Ectodermal cell (in vitro differentiated cells): ENCODE results near the gene RAP1GAP.

Source experiments
- H3K27ac ChIP-seq: 2 replicates; pipeline ENCODE4 v1.7.0; 2013; ENCODE audit warnings: mild to moderate bottlenecking, low read depth, low read length; ENCODE audit not compliant: insufficient read depth, poor library complexity, severe bottlenecking
- H3K27me3 ChIP-seq: 2 replicates; pipeline ENCODE4 v1.7.0; 2013; ENCODE audit warnings: mild to moderate bottlenecking, low read length; ENCODE audit not compliant: insufficient read depth, control insufficient read depth, poor library complexity, severe bottlenecking
- H3K36me3 ChIP-seq: one replicate; pipeline ENCODE4 v1.7.0; 2013; ENCODE audit warnings: low read length; ENCODE audit not compliant: control insufficient read depth, insufficient read depth
- H3K4me1 ChIP-seq: one replicate; pipeline ENCODE4 v1.7.0; 2013; ENCODE audit warnings: low read length; ENCODE audit not compliant: control insufficient read depth, insufficient read depth
- H3K4me3 ChIP-seq: 2 replicates; pipeline ENCODE4 v1.7.0; 2013; ENCODE audit warnings: low read depth, low read length, control low read depth; ENCODE audit not compliant: insufficient read depth
- H3K9me3 ChIP-seq: 2 replicates; pipeline ENCODE4 v1.7.0; 2013; ENCODE audit warnings: mild to moderate bottlenecking, low read length, moderate library complexity; ENCODE audit not compliant: control insufficient read depth
- WGBS, 2 experiments: methylation state at CpG; one replicate each; pipeline ENCODE4 v1.1.7; 2013; ENCODE audit warnings: missing lambda C conversion rate in 2 of 2; 5-methylcytosine and 5-hydroxymethylcytosine counted together

The RAP1GAP gene

DNA sequence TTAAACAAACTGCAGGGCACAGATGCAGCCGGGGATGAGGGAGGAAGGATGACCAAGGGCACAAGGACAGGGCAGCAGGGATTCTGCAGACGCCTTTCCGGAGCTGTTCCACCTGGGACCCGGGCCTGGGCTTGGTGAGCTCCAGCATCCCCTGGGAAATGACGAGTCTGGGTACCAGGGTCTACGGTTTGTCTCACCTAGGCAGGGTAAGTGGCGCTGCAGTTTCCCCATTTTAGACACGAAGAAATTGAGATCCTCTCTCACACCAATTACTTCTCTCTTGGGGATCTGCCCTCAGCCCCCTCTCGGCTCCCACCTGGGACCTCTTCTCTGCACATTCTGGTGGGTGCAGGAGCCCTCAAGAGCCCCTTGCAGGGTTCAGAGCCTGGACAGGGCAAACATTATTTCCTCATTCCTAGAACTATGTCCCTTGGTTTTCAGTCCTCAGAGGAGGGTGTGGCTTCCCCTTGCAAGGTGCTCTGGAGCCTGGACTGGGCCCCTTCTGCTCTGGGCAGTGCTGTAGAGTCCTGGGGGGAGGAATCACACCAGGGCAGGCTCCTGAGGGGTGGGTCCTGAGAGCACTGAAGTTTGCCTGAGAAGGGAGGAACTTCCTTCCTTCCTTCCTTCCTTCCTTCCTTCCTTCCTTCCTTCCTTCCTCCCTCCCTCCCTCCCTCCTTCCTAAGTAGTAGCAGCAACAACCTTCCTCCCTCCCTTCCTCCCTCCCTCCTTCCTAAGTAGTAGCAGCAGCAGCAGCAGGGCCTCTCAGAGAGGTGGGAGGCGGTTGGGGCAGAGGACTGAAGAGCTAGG lies 16.0 kb downstream of the RAP1GAP start:
- H3K36me3 ChIP-seq: no peaks in the 10 kb centered on the region
- no peak overlapping the region for H3K4me3 ChIP-seq
- 73 to 77% methylated on average over 10 of the region's 10 CpGs for WGBS, 2 experiments
- peaks cover 7% of the 10 kb centered on the region for H3K4me1 ChIP-seq
- H3K27me3 ChIP-seq: peaks cover 20% of the 10 kb centered on the region
- no peak overlapping the region for H3K27ac ChIP-seq
- H3K9me3 ChIP-seq: no peaks in the 10 kb centered on the region

DNA sequence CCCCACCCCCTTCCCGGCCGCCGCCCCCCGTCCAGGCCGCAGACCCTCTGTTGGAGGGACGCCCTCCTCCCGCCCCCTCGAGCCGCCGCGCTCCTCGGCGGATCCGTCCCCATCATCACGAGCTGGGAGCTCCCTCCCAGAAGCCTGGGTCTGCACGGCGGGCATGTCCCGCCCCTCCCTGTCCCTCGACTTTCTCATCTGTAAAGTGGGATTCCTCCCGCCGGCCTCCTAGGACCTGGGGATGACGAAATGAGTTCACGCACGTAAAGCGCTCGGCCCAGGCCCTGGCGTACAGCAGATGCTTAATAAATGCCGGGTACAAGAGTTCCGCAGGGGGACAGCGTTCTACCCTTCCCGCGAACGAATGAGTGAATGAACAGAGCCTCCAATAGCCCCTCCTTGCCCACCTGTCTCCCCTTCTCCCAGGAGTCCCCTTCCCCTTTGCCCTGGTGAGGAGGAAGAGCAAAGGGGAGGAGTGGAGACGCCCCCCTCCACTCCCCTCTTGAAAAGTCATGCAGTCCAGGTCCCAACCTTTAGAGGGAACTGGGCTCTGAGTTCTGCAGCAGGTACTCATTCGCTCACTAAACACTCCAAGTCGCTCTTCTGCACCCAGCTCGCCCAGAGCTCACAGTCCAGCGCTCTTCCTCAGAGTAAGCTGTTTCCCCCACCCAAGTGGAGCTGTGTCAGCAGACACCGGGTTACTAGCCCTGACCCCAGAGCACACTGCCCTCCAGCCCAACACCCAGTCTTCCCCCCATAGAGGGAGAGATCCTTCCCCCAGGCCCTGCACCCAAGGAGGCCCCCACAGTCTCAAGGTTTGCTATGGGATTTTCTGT lies 16.8 kb downstream of the RAP1GAP start:
- Histone ChIP-seq H3K4me3 (peak overlapping the region; percentile 18), H3K27ac (no peak overlapping the region), H3K27me3 (peaks cover 20% of the 10 kb centered on the region), H3K9me3 (no peaks in the 10 kb centered on the region), H3K4me1 (peaks cover 7% of the 10 kb centered on the region), H3K36me3 (no peaks in the 10 kb centered on the region)
- 21 to 22% methylated on average over 39 of the region's 39 CpGs for WGBS, 2 experiments

GRCh38 chr1:21651214-21652042 lies 17.7 kb downstream of the RAP1GAP start:
- H3K9me3 ChIP-seq: no peaks in the 10 kb centered on the region
- H3K27ac ChIP-seq: no peak overlapping the region
- H3K36me3 ChIP-seq: no peaks in the 10 kb centered on the region
- H3K4me3 ChIP-seq: peak overlapping the region; percentile 39
- H3K4me1 ChIP-seq: peaks cover 7% of the 10 kb centered on the region
- 9% methylated on average over 80 of the region's 80 CpGs for WGBS, 2 experiments
- H3K27me3 ChIP-seq: peaks cover 20% of the 10 kb centered on the region

DNA sequence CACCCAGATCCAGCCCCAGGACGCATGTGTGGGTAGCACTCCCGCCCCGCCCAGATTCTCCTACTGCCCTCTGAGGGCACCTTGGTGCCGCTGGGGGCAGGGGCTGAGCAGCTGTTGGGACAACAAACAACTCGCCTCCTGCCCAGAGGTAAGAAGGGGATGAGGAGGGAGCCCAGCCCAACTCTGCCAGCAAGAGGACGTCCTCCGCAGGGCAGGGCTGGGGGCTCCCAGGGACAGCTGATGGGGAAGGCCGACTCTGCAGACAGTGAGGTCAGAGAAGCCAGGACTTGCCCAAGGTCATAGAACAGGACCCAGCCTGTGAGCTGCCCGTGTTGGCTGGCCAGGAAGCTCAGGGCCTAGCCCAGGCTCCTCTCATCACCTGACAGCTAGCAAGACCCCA lies 18.8 kb downstream of the RAP1GAP start:
- H3K27ac ChIP-seq: no peak overlapping the region
- H3K27me3 ChIP-seq: peaks cover 20% of the 10 kb centered on the region
- peaks cover 7% of the 10 kb centered on the region for H3K4me1 ChIP-seq
- no peaks in the 10 kb centered on the region for H3K36me3 ChIP-seq
- H3K4me3 ChIP-seq: no peak overlapping the region
- 86 to 89% methylated on average over 9 of the region's 9 CpGs for WGBS, 2 experiments
- no peaks in the 10 kb centered on the region for H3K9me3 ChIP-seq

DNA sequence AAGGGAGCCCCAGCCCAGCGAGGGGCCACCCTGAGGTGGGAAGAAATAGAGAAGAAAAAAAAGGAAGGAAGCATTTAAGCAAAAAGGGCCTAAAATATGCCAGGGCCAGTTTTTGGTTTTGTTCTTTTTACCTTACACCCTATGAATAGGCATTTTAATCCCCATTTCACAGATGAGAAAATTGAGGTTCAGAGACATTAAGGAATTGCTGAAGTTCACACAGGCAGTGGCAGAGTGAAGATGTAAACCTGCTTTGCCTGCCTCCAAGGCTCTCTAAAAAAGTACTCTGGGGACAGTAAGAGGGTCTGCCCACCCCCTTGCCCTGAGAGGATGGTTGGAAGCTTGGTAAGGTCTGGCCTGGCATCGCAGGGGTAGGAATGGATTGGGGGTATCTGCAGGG lies 19.8 kb downstream of the RAP1GAP start:
- 68 to 82% methylated on average over 2 of the region's 2 CpGs for WGBS, 2 experiments
- Histone ChIP-seq H3K27ac (no peak overlapping the region), H3K27me3 (peaks cover 20% of the 10 kb centered on the region), H3K9me3 (no peaks in the 10 kb centered on the region), H3K36me3 (no peaks in the 10 kb centered on the region), H3K4me1 (peaks cover 7% of the 10 kb centered on the region), H3K4me3 (no peak overlapping the region)

DNA sequence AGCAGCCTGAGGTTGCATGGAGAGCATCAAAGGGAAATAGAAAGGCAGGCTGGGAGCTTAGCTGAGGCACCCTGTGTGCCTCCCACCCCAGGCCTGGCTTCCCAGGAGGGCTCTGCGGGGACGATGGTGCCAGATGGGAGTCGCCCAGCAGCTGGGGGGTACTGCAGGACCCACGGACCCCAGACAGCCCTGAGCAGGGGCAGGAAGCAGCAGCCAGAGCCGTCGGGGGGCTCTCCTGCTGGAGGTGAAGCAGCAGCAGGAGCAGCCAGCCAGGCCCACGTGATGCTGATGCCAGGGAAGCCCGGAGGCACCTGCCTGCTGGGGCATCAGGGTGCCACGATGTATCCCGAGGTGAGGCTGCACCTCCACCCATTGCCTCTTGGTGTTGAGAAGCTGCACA lies 20.4 kb downstream of the RAP1GAP start:
- Histone ChIP-seq H3K4me3 (no peak overlapping the region), H3K9me3 (no peaks in the 10 kb centered on the region), H3K27ac (no peak overlapping the region), H3K27me3 (peaks cover 20% of the 10 kb centered on the region), H3K36me3 (no peaks in the 10 kb centered on the region), H3K4me1 (peaks cover 7% of the 10 kb centered on the region)
- WGBS, 2 experiments: 87% methylated on average over 10 of the region's 10 CpGs

GRCh38 chr1:21648352-21648730 lies 20.8 kb downstream of the RAP1GAP start:
- no peaks in the 10 kb centered on the region for H3K36me3 ChIP-seq
- no peaks in the 10 kb centered on the region for H3K9me3 ChIP-seq
- H3K27me3 ChIP-seq: peaks cover 20% of the 10 kb centered on the region
- no peak overlapping the region for H3K4me3 ChIP-seq
- H3K27ac ChIP-seq: no peak overlapping the region
- WGBS, 2 experiments: 68 to 70% methylated on average over 4 of the region's 4 CpGs
- peaks cover 7% of the 10 kb centered on the region for H3K4me1 ChIP-seq

- peaks cover 7% of the 10 kb centered on the region for H3K4me1 ChIP-seq
- 39 to 40% methylated on average over 19 of the region's 19 CpGs for WGBS, 2 experiments
- no peaks in the 10 kb centered on the region for H3K9me3 ChIP-seq
- H3K4me3 ChIP-seq: no peak overlapping the region
- H3K36me3 ChIP-seq: no peaks in the 10 kb centered on the region
- H3K27ac ChIP-seq: no peak overlapping the region
- peaks cover 16% of the 10 kb centered on the region for H3K27me3 ChIP-seq
Measured at GRCh38 chr1:21647431-21648351, 21.5 kb downstream of the RAP1GAP start.

DNA sequence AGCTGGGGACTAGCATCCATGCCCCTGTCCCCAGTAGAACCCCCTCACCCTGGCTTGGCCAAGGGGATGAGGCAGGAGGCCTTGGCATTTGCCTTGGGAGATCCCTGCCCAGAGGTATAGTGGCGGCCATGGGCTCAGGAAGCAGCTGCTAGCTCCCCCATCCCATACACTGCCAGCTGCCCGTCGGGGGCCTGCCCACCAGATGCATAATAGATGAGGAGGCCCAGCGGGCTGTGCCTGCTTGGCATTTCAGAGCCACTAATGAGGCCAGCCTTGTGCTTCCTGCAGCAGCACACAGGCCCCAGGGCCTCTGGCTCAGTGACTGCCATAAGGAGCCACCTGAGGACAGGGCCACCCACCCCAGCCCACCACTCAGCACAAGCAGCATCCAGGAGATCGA lies 23.6 kb downstream of the RAP1GAP start:
- Histone ChIP-seq H3K4me3 (no peak overlapping the region), H3K27me3 (no peaks in the 10 kb centered on the region), H3K9me3 (no peaks in the 10 kb centered on the region), H3K27ac (no peak overlapping the region), H3K36me3 (no peaks in the 10 kb centered on the region), H3K4me1 (no peaks in the 10 kb centered on the region)
- WGBS, 2 experiments: 91 to 92% methylated on average over 5 of the region's 5 CpGs
